Spleen (tissue), 11 donors: ENCODE measurements around the gene FOXK1. TPM values are rescaled to one million over a fixed set of nuclear protein-coding genes. Genes with fewer than 3 reads are reported as not detected.
A peak's percentile ranks its signal among the peaks of the same experiment; 100 is the strongest.

ENCODE experiments used
- DNase-seq: peaks from one replicate; pipeline ENCODE4 v3.0.0-alpha.2; 2020
- H3K27ac ChIP-seq, 8 donors: fragments of 200-600 bp; sonication (generic) in 7 of 8; 1 replicate in 4 of 8; 2 replicates in 4 of 8; pipeline versions ENCODE4 v1.5.0 to v1.8.0; 2016 to 2021; ENCODE audit warnings: inconsistent platforms in 4 of 8, mild to moderate bottlenecking in 4 of 8, moderate library complexity in 1 of 8
- H3K27me3 ChIP-seq, 7 donors: fragments of 200-600 bp; sonication (generic) in 6 of 7; replicated peaks in 1 of 7; 1 replicate in 4 of 7; 2 replicates in 3 of 7; pipeline versions ENCODE4 v1.5.0 to v1.8.0; 2016 to 2021; ENCODE audit warnings: inconsistent platforms in 3 of 7, mild to moderate bottlenecking in 1 of 7
- H3K36me3 ChIP-seq, 6 donors: fragments of 200-600 bp; sonication (generic) in 5 of 6; 1 replicate in 4 of 6; 2 replicates in 2 of 6; pipeline versions ENCODE4 v1.5.0 to v1.8.0; 2016 to 2021; ENCODE audit warnings: inconsistent platforms in 2 of 6
- H3K4me1 ChIP-seq, 6 donors: fragments of 200-600 bp; sonication (generic) in 5 of 6; 1 replicate in 3 of 6; 2 replicates in 3 of 6; pipeline versions ENCODE4 v1.5.0 to v1.8.0; 2016 to 2021; ENCODE audit warnings: inconsistent platforms in 3 of 6
- H3K4me3 ChIP-seq, 8 donors: fragments of 200-600 bp; sonication (generic) in 7 of 8; 1 replicate in 4 of 8; 2 replicates in 4 of 8; pipeline versions ENCODE4 v1.5.0 to v1.8.0; 2016 to 2021; ENCODE audit warnings: inconsistent platforms in 4 of 8, mild to moderate bottlenecking in 4 of 8, moderate library complexity in 2 of 8
- H3K9me3 ChIP-seq, 8 donors: fragments of 200-600 bp; sonication (generic) in 7 of 8; 1 replicate in 4 of 8; 2 replicates in 4 of 8; pipeline versions ENCODE4 v1.5.0 to v1.8.0; 2016 to 2021; ENCODE audit warnings: inconsistent platforms in 4 of 8
- CTCF ChIP-seq, 11 experiments: fragments of 200-600 bp in 7 of 11; fragments of 450-650 bp in 4 of 11; sonication (generic) in 4 of 11; IDR thresholded peaks in 8 of 11; conservative IDR thresholded peaks in 3 of 11; 1 replicate in 7 of 11; 2 replicates in 4 of 11; pipeline versions ENCODE4 v1.4.0 to v1.8.0; 2016 to 2021; ENCODE audit warnings: antibody characterized with exemption in 11 of 11, inconsistent platforms in 4 of 11, mild to moderate bottlenecking in 1 of 11
- POLR2A ChIP-seq, 3 donors: fragments of 450-650 bp; IDR thresholded peaks; one replicate each; pipeline ENCODE4 v1.5.1; 2017; ENCODE audit warnings: antibody characterized with exemption in 3 of 3, mild to moderate bottlenecking in 1 of 3
- POLR2AphosphoS5 ChIP-seq, 3 donors: sonication (generic); formaldehyde crosslinking; IDR thresholded peaks; one replicate each; pipeline ENCODE4 v1.5.1; 2017; ENCODE audit warnings: antibody characterized with exemption in 3 of 3
- WGBS, 5 donors: extraction: QIAGEN DNeasy Blood & Tissue Kit in 3 of 5; methylation state at CpG; one replicate each; pipeline versions ENCODE4 v1.1.5 to v1.1.7; 2013 to 2018; 5-methylcytosine and 5-hydroxymethylcytosine counted together
- intact Hi-C: fragments of 100-400 bp; cut with DNase I; formaldehyde crosslinking; loops from one replicate; pipeline ENCODE4 v1.15.0; 2023; ENCODE audit warnings: low total_unique reads
- polyA plus RNA-seq, 3 donors: library from polyadenylated mRNA; stranded (reverse); fragments of 200-250 nt; gene quantifications; one replicate each; pipeline ENCODE4 v1.2.1, GENCODE V29; 2013
- total RNA-seq, 7 donors: library from RNA; depleted of rRNA in 3 of 7; stranded (reverse); fragments of >200 nt in 3 of 7; fragmentation: NEBNext Ultra II Directional in 4 of 7; extraction: Animal tissue kit (Norgen Biotek cat#: 25700) in 4 of 7; gene quantifications; one replicate each; pipeline versions ENCODE4 v1.1.0 to v1.2.1, GENCODE V29; 2016 to 2021
- donor health status: healthy with polysubstance abuse.
- donor health status: DM: no; HTN: no; CAD: no; lungs with moderate emphysema.
- donor health status: DM: no; HTN: no; CAD: no.
- donor health status: Bipolar disorder and iron deficiency.
- donor health status: healthy.
- donor health status: DM: no; HTN: no; CAD: no.
- donor health status: DM: yes; HTN: yes; CAD: no.

Gene FOXK1
- total and polyA plus RNA-seq, 10 donors, result 2.6 to 46.0 (median 34.8) TPM

GRCh38 chr7:4716946-4717795 is 35.1 kb downstream of the FOXK1 start:
- peaks cover 15 to 94% (median 54%) of the 10 kb centered on the region in 6 donors for H3K4me1 ChIP-seq
- H3K9me3 ChIP-seq, result no peaks in the 10 kb centered on the region
- H3K27me3 ChIP-seq, result no peaks in the 10 kb centered on the region
- 89 to 97% (median 92%) methylated on average over 27 to 29 of the region's 29 CpGs for WGBS, 5 donors
- no peak overlapping the region for H3K27ac ChIP-seq
- TF ChIP-seq CTCF (IDR thresholded peaks at IDR 0.05 in 8 of 11, conservative IDR thresholded peaks at IDR 0.05 in 3 of 11), result no peak
- TF ChIP-seq POLR2A (IDR thresholded peaks at IDR 0.05), result no peak
- no peak for TF ChIP-seq POLR2AphosphoS5 (IDR thresholded peaks at IDR 0.05)
- intact Hi-C loops, result no loop called here
- H3K4me3 ChIP-seq, result no peak overlapping the region
- no peak for DNase-seq
- H3K36me3 ChIP-seq, result peaks cover 0 to 36% (median 4%) of the 10 kb centered on the region in 6 donors

- Histone ChIP-seq H3K9me3 (no peaks in the 10 kb centered on the region), H3K36me3 (peaks cover 0 to 45% (median 8%) of the 10 kb centered on the region in 6 donors), H3K27ac (no peak overlapping the region), H3K27me3 (no peaks in the 10 kb centered on the region), H3K4me3 (no peak overlapping the region), H3K4me1 (peaks cover 8 to 94% (median 45%) of the 10 kb centered on the region in 6 donors)
- 92 to 94% (median 93%) methylated on average over 21 to 22 of the region's 22 CpGs for WGBS, 5 donors
- no peak for DNase-seq
- intact Hi-C loops, result no loop called here
- TF ChIP-seq POLR2A (IDR thresholded peaks at IDR 0.05) (no peak), POLR2AphosphoS5 (IDR thresholded peaks at IDR 0.05) (peak in 1 of 3 donors; percentile 43)
These were observed 36.0 kb downstream of the FOXK1 start for GRCh38 chr7:4718075-4718474.

GRCh38 chr7:4720225-4720624 is 38.1 kb downstream of the FOXK1 start:
- no peaks in the 10 kb centered on the region for H3K27me3 ChIP-seq
- intact Hi-C loops, result no loop called here
- TF ChIP-seq POLR2A (IDR thresholded peaks at IDR 0.05) (no peak), POLR2AphosphoS5 (IDR thresholded peaks at IDR 0.05) (no peak), CTCF (IDR thresholded peaks at IDR 0.05 in 8 of 11, conservative IDR thresholded peaks at IDR 0.05 in 3 of 11) (no peak)
- no peak overlapping the region for H3K4me3 ChIP-seq
- peaks cover 0 to 53% (median 8%) of the 10 kb centered on the region in 6 donors for H3K36me3 ChIP-seq
- peaks cover 11 to 94% (median 41%) of the 10 kb centered on the region in 6 donors for H3K4me1 ChIP-seq
- no peak for DNase-seq
- H3K27ac ChIP-seq, result no peak overlapping the region
- WGBS, 5 donors, result 71 to 81% (median 77%) methylated on average over 3 of the region's 3 CpGs
- no peaks in the 10 kb centered on the region for H3K9me3 ChIP-seq

GRCh38 chr7:4722308-4722707 is 40.2 kb downstream of the FOXK1 start:
- Histone ChIP-seq H3K4me3 (no peak overlapping the region), H3K27ac (no peak overlapping the region), H3K27me3 (no peaks in the 10 kb centered on the region), H3K36me3 (peaks cover 0 to 54% (median 8%) of the 10 kb centered on the region in 6 donors), H3K9me3 (no peaks in the 10 kb centered on the region), H3K4me1 (peaks cover 9 to 94% (median 45%) of the 10 kb centered on the region in 6 donors)
- WGBS, 5 donors, result 82 to 93% (median 89%) methylated on average over 20 of the region's 20 CpGs
- intact Hi-C loops, result no loop called here
- TF ChIP-seq CTCF (IDR thresholded peaks at IDR 0.05 in 8 of 11, conservative IDR thresholded peaks at IDR 0.05 in 3 of 11), result no peak
- TF ChIP-seq POLR2AphosphoS5 (IDR thresholded peaks at IDR 0.05), result peak in 1 of 3 donors; percentile 30
- no peak for TF ChIP-seq POLR2A (IDR thresholded peaks at IDR 0.05)
- DNase-seq, result no peak
